HUES64 (cell line): ENCODE data around the gene TRIM71.
A peak's percentile ranks its signal among the peaks of the same experiment; 100 is the strongest.
"Not testable (repeated sequence)": the region's sequence is repeated elsewhere in the genome, so short reads cannot be mapped to it uniquely, and the experiment has no call there.

ENCODE experiments used
- H3K27ac ChIP-seq: 2 replicates; pipeline ENCODE4 v1.7.0; 2013; ENCODE audit warnings: low read depth, low read length, inconsistent platforms
- H3K27me3 ChIP-seq: 2 replicates; pipeline ENCODE4 v1.6.1; 2013; ENCODE audit warnings: mild to moderate bottlenecking, low read length; ENCODE audit not compliant: insufficient read depth
- H3K36me3 ChIP-seq: 2 replicates; pipeline ENCODE4 v1.6.1; 2013; ENCODE audit warnings: mild to moderate bottlenecking, low read length; ENCODE audit not compliant: insufficient read depth
- H3K4me1 ChIP-seq: 2 replicates; pipeline ENCODE4 v1.6.1; 2013; ENCODE audit warnings: mild to moderate bottlenecking, low read length, moderate library complexity; ENCODE audit not compliant: insufficient read depth
- H3K4me3 ChIP-seq: 2 replicates; pipeline ENCODE4 v1.5.1; 2013; ENCODE audit warnings: mild to moderate bottlenecking, low read length, moderate library complexity
- H3K9ac ChIP-seq: 2 replicates; pipeline ENCODE4 v1.6.1; 2013; ENCODE audit warnings: mild to moderate bottlenecking, low read depth, low read length
- H3K9me3 ChIP-seq: 2 replicates; pipeline ENCODE4 v1.6.1; 2013; ENCODE audit warnings: low read depth, low read length; ENCODE audit not compliant: insufficient read depth
- WGBS: fragments of 150-250, 120-280 bp; methylation state at CpG from one replicate; pipeline ENCODE4 v1.1.7; 2013; ENCODE audit warnings: missing lambda C conversion rate; 5-methylcytosine and 5-hydroxymethylcytosine counted together

The TRIM71 gene

DNA sequence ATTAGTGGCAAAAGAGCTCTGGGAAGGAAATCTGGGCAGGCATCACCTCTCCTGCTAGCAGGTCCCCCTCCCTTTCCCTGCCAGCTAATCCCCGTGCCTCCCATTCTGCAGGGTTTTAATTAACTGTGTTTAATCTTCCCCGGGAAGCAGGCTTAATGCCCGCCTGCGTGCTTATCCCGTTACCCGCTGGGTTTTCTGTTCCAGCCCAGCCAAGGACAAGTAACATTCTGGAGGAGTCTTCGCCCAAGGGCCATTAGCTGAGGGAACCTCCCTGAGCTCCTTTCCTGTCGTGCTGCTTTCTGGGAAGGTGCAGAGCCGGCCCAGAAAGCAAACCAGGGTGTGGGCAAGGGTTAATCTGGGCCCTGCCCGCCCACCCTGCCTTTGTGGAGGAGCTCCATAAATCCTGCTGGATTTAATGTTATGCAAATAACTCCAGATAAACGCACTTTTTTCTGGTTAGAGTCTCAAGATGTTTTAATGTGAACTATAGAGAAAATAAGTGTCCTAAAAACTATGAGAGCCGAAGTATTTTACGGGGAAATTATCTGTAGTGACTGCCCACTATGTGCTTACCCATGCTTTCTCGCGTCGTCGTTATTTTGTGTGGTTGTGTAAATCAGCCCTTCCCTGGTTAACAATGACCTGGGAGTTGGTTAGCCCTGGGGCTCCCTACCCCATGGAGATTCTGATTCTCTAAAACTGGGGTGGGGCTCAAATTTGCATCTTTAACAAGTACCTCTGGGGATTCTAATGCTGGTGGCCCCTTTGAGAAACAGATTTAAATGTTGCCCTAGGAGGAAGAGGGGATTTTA, 25.9 kb downstream of the TRIM71 start:
- Histone ChIP-seq H3K9ac (peak overlapping the region; percentile 73), H3K4me3 (peak overlapping the region; percentile 41), H3K27ac (peak overlapping the region; percentile 94), H3K36me3 (no peaks in the 10 kb centered on the region), H3K27me3 (no peaks in the 10 kb centered on the region), H3K4me1 (peaks cover 81% of the 10 kb centered on the region), H3K9me3 (no peaks in the 10 kb centered on the region)
- under 1% methylated on average over 17 of the region's 17 CpGs for WGBS

DNA sequence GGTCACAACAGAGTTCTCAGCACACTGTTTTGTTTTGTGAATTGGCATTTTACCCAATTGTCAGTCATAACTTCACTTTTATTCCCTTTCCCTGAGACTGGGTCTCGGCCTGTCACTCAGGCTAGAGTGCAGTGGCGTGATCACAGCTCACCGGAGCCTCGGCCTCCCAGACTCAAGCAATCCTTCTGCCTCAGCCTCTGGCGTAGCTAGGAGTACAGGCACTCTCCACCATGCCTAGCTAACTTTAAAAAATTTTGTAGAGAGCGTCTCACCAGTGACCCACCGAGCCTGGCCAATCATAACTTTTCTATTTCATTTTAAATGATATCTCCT, 26.5 kb downstream of the TRIM71 start:
- 1% methylated on average over 6 of the region's 7 CpGs for WGBS
- H3K4me3 ChIP-seq: peak overlapping the region; percentile 41
- H3K4me1 ChIP-seq: peaks cover 82% of the 10 kb centered on the region
- no peaks in the 10 kb centered on the region for H3K36me3 ChIP-seq
- peak overlapping the region; percentile 94 for H3K27ac ChIP-seq
- H3K27me3 ChIP-seq: no peaks in the 10 kb centered on the region
- H3K9ac ChIP-seq: peak overlapping the region; percentile 73
- H3K9me3 ChIP-seq: no peaks in the 10 kb centered on the region

DNA sequence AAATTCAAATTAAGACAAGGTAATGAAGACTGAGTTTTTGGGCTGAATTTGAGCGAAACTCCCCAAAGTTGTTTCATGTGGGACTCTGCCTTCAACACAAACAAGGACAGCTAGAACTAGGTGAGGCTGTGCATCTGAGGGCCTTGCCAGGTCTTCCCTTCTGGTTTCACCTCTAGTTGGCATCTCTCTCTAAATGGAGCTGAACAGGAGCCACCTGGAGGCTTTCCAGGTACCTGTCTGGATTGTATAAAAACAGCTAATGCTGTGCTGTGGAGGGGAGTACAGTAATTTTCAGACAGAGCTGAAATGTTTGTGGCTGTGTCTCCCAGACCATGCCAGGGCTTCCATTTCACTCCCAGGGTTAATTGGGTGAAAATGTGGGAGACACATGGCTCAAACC, 27.1 kb downstream of the TRIM71 start:
- peak overlapping the region; percentile 94; the same call in 1 of the 2 replicates for H3K27ac ChIP-seq
- H3K4me3 ChIP-seq: peak overlapping the region; percentile 41
- peaks cover 82% of the 10 kb centered on the region for H3K4me1 ChIP-seq
- WGBS: 55% methylated on average over 1 of the region's 1 CpG
- no peaks in the 10 kb centered on the region for H3K36me3 ChIP-seq
- H3K27me3 ChIP-seq: no peaks in the 10 kb centered on the region
- H3K9ac ChIP-seq: peak overlapping the region; percentile 73; the same call in 1 of the 2 replicates
- no peaks in the 10 kb centered on the region for H3K9me3 ChIP-seq

DNA sequence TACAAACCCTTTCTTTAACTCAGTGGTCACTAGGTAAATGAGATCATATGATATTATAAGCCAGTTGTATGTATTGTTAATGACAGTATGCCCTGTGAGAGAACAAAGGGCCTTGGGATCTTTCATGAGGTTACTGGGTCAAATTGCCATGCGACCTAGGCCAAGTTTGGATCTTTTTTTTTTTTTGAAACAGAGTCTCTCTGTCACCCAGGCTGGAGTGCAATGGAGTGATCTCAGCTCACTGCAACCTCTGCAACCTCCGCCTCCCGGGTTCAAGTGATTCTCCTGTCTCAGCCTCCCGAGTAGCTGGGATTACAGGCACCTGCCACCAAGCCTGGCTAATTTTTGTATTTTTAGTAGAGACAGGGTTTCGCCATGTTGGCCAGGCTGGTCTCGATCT, 27.7 kb downstream of the TRIM71 start:
- H3K9me3 ChIP-seq, H3K36me3 ChIP-seq, H3K9ac ChIP-seq, H3K27me3 ChIP-seq, H3K27ac ChIP-seq, H3K4me3 ChIP-seq: not testable (repeated sequence)
- 81% methylated on average over 6 of the region's 6 CpGs for WGBS
- peaks cover 83% of the 10 kb centered on the region for H3K4me1 ChIP-seq

DNA sequence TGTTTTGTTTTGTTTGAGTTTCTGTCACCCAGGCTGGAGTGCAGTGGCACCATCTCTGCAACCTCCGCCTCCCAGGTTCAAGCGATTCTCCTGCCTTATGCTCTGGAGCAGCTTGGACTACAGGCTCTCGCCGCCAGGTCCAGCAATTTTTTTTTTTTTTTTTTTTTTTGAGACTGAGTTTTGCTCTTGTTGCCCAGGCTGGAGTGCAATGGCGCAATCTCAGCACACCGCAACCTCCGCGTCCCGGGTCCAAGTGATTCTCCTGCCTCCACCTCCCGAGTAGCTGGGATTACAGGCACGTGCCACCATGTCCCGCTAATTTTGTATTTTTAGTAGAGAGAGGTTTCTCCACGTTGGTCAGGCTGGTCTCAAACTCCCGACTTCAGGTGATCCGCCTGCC, 29.2 kb downstream of the TRIM71 start:
- WGBS: 87% methylated on average over 15 of the region's 15 CpGs
- H3K4me1 ChIP-seq: peaks cover 83% of the 10 kb centered on the region

DNA sequence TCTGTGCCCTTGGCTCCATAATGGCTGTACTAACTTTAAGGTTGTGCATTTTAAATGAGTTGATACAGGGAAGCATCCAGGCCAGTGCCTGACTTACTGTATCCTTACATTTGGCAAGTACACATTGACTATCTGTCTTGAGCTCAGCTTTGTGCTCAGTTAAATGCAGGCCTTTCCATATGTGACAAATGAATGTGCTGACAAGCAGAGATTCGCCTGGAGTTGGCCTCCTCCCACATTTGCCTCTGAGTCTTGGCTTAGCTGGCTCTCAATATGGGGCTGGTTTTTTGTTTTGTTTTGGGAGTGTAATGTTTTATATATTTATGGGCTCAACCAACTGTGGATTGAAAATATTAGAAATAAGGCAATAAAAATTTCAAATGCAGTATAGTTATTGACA, 29.7 kb downstream of the TRIM71 start:
- Histone ChIP-seq H3K9ac (no peak overlapping the region), H3K36me3 (no peaks in the 10 kb centered on the region), H3K27me3 (no peaks in the 10 kb centered on the region), H3K4me1 (peaks cover 83% of the 10 kb centered on the region), H3K4me3 (no peak overlapping the region; the same call in 1 of the 2 replicates), H3K27ac (no peak overlapping the region), H3K9me3 (no peaks in the 10 kb centered on the region)
- WGBS: 59% methylated on average over 1 of the region's 1 CpG

More for the DNA sequence above, 29.2 kb downstream of the TRIM71 start:
- H3K36me3 ChIP-seq, H3K27me3 ChIP-seq, H3K27ac ChIP-seq, H3K9me3 ChIP-seq, H3K9ac ChIP-seq, H3K4me3 ChIP-seq: not testable (repeated sequence)

DNA sequence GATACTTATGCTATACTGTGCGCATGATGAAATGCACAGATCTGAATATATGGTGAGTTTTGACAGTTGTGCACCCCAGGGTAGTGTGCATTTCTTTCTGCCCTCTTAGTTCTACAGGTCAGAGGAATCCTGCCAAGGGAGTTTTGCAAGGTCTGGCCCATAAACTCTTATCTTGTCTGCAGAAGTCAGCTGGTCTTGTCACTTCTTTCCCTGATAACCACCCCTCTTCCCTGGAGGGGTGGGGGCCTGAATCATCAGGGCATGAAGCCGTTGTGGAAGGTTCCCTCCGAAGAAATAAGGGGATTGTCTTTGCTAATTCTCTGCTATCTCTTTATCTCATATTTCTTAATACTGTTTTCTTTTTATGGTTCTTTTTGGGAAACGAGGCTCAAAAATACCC, 30.4 kb downstream of the TRIM71 start:
- WGBS: 63% methylated on average over 3 of the region's 4 CpGs
- H3K4me1 ChIP-seq: peaks cover 80% of the 10 kb centered on the region
- no peaks in the 10 kb centered on the region for H3K27me3 ChIP-seq
- peak overlapping the region; percentile 19; the same call in 1 of the 2 replicates for H3K4me3 ChIP-seq
- peak overlapping the region; percentile 22; the same call in 1 of the 2 replicates for H3K27ac ChIP-seq
- no peaks in the 10 kb centered on the region for H3K9me3 ChIP-seq
- H3K36me3 ChIP-seq: 0 out of 2 replicates have a peak, but pooled peaks cover under 1% of the 10 kb centered on the region
- H3K9ac ChIP-seq: no peak overlapping the region

DNA sequence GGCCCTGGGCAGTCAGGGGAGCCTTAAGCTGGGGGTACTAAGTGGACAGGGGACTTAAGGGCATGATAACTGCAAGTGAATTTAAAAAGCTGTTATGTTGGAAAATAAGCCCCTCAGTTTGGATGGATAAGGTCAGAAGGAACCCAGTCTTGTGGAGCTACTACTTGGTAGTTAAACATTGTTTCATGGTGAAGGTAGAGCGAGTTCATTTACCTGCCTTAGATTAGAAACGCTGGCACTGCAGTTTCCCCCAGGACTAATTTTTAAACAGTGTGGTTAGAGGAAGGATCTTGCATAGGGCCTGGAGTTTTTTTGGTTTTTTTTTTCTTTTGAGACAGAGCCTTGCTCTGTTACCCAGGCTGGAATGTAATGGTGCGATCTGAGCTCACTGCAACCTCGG, 31.2 kb downstream of the TRIM71 start:
- 73% methylated on average over 4 of the region's 4 CpGs for WGBS
- Histone ChIP-seq H3K27me3 (no peaks in the 10 kb centered on the region), H3K9me3 (no peaks in the 10 kb centered on the region), H3K36me3 (peaks cover 4% of the 10 kb centered on the region), H3K4me1 (peaks cover 85% of the 10 kb centered on the region), H3K9ac (no peak overlapping the region; the same call in 1 of the 2 replicates), H3K4me3 (no peak overlapping the region; the same call in 1 of the 2 replicates), H3K27ac (peak overlapping the region; percentile 22; the same call in 1 of the 2 replicates)

DNA sequence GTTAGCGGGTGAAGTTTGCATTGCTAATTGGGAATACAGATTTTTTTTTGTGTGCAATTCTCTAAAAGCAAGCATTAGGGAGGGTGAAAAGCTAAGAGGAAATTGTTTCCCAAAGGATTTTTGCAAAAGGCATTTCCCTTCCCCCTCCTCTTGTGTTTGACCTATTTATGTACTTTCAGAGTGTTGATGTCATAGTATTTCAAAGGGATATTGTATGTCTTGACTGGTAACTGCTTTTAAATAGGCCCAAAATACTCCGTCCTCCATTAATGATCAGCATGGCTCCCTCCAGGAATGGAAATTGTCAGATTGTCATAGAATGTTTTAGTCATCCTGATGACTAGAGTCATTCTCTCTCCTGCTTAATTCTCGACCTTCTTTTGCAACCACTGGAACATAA, 32.4 kb downstream of the TRIM71 start:
- Histone ChIP-seq H3K9me3 (no peaks in the 10 kb centered on the region), H3K27ac (peak overlapping the region; percentile 15; the same call in 1 of the 2 replicates), H3K9ac (no peak overlapping the region), H3K27me3 (no peaks in the 10 kb centered on the region), H3K4me1 (peaks cover 85% of the 10 kb centered on the region), H3K36me3 (peaks cover 12% of the 10 kb centered on the region), H3K4me3 (peak overlapping the region; percentile 21; the same call in 1 of the 2 replicates)
- WGBS: 49% methylated on average over 2 of the region's 3 CpGs

DNA sequence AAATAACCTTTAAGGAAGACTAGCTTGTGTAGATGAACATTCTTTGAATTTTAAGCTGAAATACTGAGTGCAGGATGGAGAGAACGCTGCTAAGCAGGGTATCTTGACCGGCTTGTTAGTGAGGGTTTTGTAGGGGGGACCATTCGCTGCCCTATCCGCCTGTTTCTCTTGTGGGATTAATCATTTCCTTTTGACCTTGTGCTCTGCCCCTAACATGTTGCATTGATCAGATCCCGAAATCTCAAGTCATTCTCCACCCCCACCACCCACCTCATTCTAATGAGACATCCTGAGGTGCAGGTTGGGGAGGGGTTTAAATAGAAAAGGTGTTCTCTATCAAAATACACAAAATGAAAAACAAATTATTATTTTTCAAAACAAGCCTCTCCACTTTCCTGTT, 32.8 kb downstream of the TRIM71 start:
- Histone ChIP-seq H3K9ac (no peak overlapping the region), H3K27me3 (no peaks in the 10 kb centered on the region), H3K27ac (peak overlapping the region; percentile 15; the same call in 1 of the 2 replicates), H3K36me3 (peaks cover 12% of the 10 kb centered on the region), H3K4me1 (peaks cover 86% of the 10 kb centered on the region), H3K9me3 (no peaks in the 10 kb centered on the region), H3K4me3 (peak overlapping the region; percentile 21; the same call in 1 of the 2 replicates)
- 34% methylated on average over 5 of the region's 5 CpGs for WGBS

DNA sequence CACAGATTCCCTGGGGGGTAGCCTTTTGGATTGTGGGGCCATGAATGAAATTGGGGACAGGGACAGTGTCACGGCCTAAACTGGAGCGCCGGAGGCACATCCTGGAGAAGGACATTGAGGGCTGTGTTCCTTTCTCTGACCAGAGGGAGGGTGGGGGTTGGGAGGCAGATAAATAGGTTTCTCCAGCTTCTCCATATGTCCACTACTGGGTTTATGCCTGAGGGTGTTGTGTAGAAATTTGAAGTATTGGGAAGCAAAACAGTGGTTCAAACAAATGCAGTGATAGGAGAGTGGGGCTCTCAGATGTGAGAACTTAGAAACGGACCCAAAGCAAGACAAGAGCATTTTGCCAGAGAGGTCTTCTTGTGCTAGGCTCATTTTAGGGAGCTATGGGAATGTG, 34.3 kb downstream of the TRIM71 start:
- WGBS: 83% methylated on average over 4 of the region's 4 CpGs
- H3K36me3 ChIP-seq: peaks cover 22% of the 10 kb centered on the region

More for the DNA sequence above, 34.3 kb downstream of the TRIM71 start:
- Histone ChIP-seq H3K4me3 (no peak overlapping the region), H3K9ac (no peak overlapping the region), H3K9me3 (no peaks in the 10 kb centered on the region), H3K27me3 (no peaks in the 10 kb centered on the region), H3K4me1 (peaks cover 90% of the 10 kb centered on the region), H3K27ac (no peak overlapping the region)
